Lung microvascular endothelial cell (primary cell): ENCODE data around the gene AKT1. TPM values are rescaled to one million over a fixed set of nuclear protein-coding genes. Genes with fewer than 3 reads are reported as not detected.

Experiments
- DNase-seq, 2 donors: peaks; one replicate each; pipeline versions ENCODE4 v3.0.0 to v3.0.0-alpha.2; 2010; ENCODE audit warnings: low read depth in 2 of 2
- total RNA-seq: library from RNA; depleted of rRNA; stranded (reverse); fragments of >200 nt; gene quantifications from 2 replicates; pipeline ENCODE4 v1.2.1, GENCODE V29; 2014

Gene AKT1
- total RNA-seq, 1 donor from 2014 or later = 129 TPM

GRCh38 chr14:104800015-104800770 is 4.6 kb upstream of the AKT1 start:
- DNase-seq = peak; percentile 72 to 85

- no peak for DNase-seq
Observed at GRCh38 chr14:104799244-104800014, 3.9 kb upstream of the AKT1 start.

DNA sequence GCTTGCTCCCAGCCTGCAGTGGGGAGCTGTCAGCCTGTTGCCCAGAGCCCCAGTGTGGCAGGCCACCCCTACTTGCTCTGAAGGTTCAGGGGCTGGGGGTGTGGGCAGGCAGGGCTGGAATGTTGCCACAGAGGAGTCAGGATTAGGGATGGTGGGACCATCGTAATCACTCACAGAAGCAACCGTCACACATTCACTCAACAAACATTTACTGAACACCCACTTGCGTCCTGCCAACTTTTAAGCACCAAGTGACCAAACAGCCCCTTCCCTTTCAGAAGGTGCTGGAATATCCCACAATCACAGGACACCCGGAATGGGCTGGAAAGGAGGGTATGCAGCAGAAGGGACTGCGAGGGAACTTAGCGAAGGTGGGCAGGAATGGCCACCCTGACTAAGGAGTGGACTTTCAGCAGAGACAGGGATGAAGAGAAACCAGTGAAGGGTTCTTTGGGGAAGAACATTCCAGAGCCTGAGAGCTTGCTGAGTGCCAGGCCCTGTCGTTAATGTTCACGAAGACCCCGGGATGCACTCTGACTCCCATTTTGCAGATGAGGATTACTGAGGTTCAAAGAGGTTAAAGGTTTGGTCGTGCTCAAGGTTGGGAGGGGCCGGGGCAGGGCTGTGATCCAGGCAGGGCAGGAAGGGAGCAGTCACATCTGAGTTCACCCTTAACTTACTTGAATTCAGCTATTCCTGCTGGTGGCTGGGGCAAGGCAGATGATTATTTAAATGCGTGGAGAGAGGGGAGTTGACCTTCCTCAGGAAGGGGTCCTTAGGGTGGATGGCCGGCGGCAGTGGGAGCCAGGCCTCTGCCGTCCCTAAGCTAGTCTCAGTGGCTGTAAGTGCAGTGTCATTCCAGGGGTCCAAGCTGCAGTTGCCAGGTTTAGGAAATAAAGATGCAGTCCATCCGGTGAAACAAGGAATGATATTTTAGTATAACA is 3.0 kb upstream of the AKT1 start:
- DNase-seq = no peak

DNA sequence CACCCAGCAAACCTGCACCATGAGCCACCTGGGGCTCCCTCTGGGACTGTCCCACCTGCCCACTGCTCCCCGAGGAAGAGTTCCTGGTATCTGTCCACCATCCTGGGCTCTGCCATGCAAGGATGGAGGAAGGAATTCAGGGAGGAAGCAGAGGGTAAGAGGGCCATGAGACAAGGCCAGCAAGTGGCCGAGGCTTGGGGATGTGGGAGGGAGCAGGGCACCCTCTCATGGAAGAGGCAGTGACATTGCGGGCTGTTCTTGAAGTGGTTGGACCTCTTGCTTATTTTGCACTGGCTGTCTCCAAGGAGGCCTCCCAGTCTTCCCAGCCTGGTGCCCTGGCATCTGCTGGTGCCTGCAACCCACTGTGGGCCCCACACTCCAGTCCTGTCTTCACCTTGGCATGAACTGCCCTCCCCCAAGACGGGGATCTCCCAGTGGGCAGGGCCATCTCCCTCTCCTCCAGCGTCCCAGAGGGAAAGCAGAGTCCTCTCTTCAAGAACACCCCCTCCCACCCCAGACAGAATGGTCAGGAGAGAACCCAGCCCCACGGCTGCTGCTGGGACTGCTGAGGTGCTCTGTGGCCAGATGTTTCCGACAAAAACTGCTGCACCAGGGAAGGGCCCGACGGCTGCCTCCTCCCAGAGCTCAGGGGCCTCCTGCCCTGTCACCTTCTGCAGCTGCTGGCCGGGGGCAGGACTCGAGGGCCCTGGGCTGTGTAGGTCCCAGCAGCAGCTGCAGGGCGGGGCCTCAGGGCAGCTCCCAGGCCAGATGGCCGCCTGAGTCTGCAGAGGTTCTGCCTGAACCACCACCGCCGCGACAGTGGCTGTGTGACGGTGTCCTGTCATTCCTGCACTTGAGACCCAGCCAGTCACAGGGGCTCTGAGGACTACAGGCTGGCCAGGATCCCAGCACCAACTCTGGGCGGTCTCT is 1.8 kb upstream of the AKT1 start:
- no peak for DNase-seq

- no peak for DNase-seq
Observed at GRCh38 chr14:104796687-104797081, 1.1 kb upstream of the AKT1 start.

DNA sequence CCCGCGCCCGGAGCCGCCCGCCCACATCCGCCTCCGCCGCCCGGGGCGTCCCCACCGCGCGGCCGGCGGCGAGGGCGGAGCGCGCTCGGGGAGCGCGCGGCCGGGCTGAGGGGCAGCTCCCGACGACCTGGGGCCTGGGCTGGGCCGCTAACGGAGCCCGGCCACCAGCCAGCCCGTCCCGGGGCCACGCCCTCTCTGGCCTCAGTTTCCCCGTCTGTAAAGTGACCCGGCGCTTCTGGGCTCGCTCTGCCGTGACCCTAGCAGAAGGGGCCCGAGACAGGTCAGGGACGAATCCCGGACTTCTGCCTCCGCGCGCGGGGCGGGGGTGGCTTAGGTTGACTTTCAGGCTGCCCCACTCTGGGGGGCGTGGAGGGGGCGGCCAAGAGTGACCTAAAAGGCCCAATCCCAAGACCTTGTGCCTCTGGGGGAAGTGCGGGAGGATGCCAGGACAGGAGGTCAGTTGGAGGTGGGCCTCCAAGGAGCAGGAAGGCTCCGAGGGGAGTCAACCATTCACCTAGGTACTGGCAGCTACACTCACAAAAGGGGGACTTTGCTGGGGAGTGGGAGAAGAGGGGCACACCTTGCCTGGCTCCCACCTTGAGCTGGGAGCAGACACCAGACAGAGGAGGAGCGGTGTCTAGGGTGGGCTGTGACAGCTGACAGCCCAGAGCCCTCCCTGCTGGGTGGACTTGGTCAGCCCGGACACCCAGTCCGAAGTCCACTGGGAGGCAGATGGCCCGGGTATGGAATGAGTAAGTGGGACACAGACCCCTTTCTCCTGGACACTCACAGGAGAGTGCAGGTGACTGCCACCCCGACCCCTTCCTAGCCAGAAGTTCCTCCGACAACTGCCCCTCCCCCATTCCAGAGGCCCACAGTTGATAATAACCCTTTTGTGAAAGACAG is 486 bp upstream of the AKT1 start:
- peak; percentile 51 to 59 for DNase-seq

- DNase-seq = peak; percentile 40 to 50
Observed at GRCh38 chr14:104794631-104794992, 936 bp downstream of the AKT1 start.

DNA sequence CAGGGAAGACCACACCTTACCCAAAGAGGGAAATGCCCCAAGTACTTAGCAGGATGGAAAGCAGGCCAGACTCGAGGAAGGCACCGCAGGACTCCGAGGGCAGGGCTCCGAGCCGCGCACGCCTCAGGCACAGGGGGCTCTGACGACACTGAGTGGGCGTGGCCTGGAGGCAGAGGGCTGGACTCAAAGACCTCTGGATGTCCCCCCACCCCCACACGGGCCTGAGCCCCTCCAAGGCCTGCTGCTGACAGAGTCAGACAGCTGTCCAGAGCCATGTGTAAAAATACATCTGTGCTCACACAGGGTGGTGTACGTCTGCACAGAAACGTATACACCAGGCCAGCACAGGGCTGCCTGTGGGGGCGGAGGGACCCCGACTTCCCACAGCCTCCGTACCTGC is 1.4 kb downstream of the AKT1 start:
- peak; percentile 57 to 62 for DNase-seq

DNA sequence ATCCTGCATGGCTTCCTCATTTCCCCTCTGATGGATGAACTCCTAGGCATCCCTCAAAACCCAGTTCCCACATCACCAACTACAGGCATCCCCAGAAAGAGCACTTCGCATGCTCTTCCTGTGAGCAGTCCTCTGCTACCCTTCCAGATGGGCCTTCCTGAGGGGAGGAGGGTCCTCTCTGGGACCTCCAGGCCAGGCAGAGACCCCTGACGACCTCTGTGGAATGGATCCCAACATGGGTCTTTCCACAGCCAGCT is 1.9 kb downstream of the AKT1 start:
- no peak for DNase-seq

GRCh38 chr14:104792945-104793702 is 2.4 kb downstream of the AKT1 start:
- no peak for DNase-seq

DNA sequence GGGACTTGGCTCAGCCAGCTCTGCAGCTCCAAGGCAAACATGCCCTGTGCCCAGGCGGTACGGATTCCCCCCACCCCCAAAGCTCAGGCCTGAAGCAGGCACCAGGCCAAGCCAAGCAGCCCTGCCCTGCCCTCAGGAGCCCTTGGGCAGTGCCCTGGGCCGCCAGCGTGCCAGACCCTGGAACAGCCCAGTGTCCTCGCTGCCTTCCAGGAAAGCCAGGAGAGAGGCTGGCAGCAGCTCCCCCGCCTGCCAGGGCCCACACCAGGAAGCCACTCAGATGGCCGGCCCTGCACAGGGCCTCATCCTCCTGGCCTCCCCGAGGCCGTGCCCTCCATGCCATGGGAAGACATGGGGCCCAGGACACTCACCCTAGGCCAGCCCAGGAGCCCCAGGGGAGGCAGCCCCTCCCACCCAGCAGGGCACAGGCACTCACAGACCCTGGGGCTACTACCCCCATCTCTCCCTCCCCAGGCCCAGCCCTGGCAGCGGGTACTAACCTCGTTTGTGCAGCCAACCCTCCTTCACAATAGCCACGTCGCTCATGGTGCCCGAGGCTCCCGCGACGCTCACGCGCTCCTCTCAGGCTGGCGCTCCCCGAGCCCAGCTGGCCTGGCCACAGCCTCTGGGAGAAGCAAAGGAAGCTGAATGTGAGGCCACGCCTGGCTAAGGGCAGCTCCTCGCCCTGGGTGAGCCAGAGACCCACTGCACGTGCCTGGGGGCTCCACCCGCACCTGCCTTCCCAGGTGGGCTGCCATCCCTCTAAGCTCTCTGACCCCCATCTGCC is 3.3 kb downstream of the AKT1 start:
- DNase-seq = peak in 1 of 2 donors; percentile 35

DNA sequence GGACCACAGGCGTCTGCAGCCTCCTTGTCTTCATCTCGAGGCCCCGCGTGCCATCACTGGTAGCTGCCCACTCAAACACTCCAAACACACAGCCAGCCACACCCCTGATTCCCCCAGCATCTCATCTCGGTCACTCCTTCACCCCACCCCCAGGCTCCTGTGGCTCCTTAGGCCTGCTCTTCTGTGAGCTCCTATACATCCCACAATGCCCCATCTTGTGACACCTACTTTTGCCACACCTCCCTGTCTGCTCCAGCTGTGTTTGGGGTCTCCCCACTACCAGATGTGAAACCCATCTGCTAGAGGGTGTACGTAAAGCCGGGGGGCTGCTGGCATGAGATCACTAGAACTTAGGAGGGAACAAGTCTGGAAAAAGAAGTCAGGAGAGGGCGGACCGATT is 4.1 kb downstream of the AKT1 start:
- no peak for DNase-seq

GRCh38 chr14:104789752-104790743 is 5.5 kb downstream of the AKT1 start:
- no peak for DNase-seq

DNA sequence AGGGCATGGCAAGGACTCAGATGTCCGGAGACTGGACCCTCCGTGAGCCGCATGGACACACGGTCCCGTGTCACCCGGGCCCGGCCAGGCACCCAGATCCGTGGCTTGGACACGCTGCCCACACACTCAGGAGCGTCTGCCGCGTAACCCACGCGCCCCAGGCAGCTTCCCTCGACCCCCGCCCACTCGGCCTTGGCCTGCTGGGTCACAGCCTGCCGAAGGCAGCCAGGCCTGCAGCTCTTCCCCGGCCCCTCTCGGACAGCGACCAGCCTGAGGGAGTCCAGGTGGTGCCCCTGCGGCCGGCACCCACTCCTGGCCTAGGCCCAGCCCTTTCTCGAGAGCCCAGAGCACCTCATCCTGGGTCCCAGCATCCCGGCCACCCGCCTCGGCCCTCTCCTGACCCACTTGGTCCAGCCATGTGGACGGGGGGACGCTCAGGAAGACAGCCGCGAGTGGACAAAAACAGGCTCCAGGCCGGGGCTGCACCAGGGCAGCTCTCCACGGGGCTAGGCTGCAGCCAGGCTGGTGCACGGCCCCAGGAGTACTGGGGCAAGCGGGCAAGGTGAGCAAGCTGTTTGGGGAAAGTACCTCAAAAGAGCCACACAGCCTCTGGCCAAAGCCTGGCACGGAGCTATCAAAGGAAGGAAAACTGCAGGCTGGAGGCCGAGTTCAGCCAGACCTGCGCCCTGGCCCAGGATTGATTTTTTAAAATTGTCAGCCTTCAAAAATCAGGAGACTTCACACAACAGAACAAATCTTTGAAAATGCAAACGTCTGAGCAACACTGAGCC is 6.5 kb downstream of the AKT1 start:
- DNase-seq = no peak

GRCh38 chr14:104788161-104788818 is 7.3 kb downstream of the AKT1 start:
- no peak for DNase-seq

DNA sequence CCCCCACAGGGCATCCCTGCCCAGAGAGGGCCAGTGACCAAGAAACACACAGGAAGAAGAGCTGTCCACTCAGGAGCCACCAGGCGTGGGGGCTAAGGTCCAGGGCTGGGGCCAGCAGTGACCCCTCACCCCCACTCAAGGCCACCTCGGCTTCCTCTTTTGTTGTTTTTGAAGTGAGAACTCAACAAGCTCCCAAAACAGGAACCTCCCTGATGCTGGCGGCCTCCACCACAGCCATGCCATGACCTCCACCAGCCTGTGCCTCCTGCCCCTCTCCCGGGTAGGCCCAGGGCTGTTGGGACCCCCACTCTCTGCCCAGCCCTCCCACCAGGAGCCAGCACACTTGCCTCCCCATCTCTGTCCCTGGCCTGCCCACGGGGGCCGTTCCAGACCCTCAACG is 7.8 kb downstream of the AKT1 start:
- DNase-seq = no peak
